ENCODE measurements around the gene BMPR1A. TPM values are rescaled to one million over a fixed set of nuclear protein-coding genes. Genes with fewer than 3 reads are reported as not detected.

Gene BMPR1A
- total RNA-seq, 1 donor = 71.7 TPM

DNA sequence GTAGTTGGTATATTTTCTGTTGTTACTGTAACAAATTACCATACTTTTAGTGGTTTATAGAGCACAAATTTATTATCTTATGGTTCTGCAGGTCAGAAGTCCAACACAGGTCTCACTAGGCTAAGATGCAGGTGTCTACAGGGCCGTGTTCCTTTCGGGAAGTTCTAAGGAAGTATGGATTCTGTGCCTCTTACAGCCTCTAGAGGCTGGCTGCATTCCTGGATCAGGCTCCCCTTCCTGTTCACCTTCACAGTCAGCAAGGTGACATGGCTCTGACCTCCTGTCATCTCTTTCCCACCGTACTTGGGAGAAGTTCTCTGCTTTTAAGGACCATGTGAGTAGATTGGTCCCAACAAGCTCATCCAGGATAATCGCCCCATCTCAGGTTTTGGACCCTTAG is 37.3 kb downstream of the BMPR1A start:
- no peak overlapping the region for H2AFZ ChIP-seq (ENCODE audit: low read length)
- H3K27ac ChIP-seq (ENCODE audit: low read depth, low read length) = no peak overlapping the region
- no peak overlapping the region for H3K4me3 ChIP-seq (ENCODE audit: insufficient read depth, low read length)
- peaks cover 4% of the 10 kb centered on the region for H4K20me1 ChIP-seq (ENCODE audit: insufficient read depth, low read length)
- no peaks in the 10 kb centered on the region for H3K36me3 ChIP-seq (ENCODE audit: insufficient read depth, low read length)
- H3K4me2 ChIP-seq (ENCODE audit: insufficient read depth, low read length) = no peak overlapping the region
- H3K4me1 ChIP-seq (ENCODE audit: insufficient read depth, low read length) = peaks cover 16% of the 10 kb centered on the region
- TF ChIP-seq, protein P1, sequence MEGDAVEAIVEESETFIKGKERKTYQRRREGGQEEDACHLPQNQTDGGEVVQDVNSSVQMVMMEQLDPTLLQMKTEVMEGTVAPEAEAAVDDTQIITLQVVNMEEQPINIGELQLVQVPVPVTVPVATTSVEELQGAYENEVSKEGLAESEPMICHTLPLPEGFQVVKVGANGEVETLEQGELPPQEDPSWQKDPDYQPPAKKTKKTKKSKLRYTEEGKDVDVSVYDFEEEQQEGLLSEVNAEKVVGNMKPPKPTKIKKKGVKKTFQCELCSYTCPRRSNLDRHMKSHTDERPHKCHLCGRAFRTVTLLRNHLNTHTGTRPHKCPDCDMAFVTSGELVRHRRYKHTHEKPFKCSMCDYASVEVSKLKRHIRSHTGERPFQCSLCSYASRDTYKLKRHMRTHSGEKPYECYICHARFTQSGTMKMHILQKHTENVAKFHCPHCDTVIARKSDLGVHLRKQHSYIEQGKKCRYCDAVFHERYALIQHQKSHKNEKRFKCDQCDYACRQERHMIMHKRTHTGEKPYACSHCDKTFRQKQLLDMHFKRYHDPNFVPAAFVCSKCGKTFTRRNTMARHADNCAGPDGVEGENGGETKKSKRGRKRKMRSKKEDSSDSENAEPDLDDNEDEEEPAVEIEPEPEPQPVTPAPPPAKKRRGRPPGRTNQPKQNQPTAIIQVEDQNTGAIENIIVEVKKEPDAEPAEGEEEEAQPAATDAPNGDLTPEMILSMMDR (IDR thresholded peaks at IDR 0.05; ENCODE audit: extremely low read depth, low read depth, low read length) = no peak
- H3K27me3 ChIP-seq (ENCODE audit: insufficient read depth, low read length) = no peaks in the 10 kb centered on the region
- peaks cover 52% of the 10 kb centered on the region for H3K79me2 ChIP-seq (ENCODE audit: insufficient read depth, low read length)
- no peak for DNase-seq (ENCODE audit: insufficient read length, low spot score, missing footprints)
- no peaks in the 10 kb centered on the region for H3K9me3 ChIP-seq (ENCODE audit: low read depth, low read length)

DNA sequence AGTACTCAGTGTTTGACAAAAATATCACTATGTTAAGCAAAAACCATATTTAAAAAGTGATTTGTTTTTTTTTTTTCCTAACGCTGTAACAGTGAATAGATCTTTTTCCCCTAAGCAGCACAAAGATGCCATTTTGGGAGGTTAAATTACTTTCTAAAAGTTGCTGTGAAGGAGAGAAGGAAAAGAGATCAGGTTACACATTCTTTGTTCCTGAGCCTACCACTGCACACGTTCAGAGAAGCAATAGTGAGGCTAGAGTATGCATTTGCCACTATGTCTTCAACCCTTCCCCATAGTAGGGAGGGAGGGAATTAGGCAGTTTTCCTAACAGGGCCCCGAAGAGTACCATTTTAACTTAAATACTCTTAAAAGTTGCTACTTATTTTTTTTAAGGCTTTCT is 38.9 kb downstream of the BMPR1A start:
- DNase-seq (ENCODE audit: insufficient read length, low spot score, missing footprints) = peak; percentile 76
- H2AFZ ChIP-seq (ENCODE audit: low read length) = no peak overlapping the region
- H3K4me2 ChIP-seq (ENCODE audit: insufficient read depth, low read length) = peak overlapping the region; percentile 59
- TF ChIP-seq, protein P1 (IDR thresholded peaks at IDR 0.05; ENCODE audit: extremely low read depth, low read depth, low read length) = no peak
- H3K4me1 ChIP-seq (ENCODE audit: insufficient read depth, low read length) = peaks cover 19% of the 10 kb centered on the region
- peaks cover 7% of the 10 kb centered on the region for H4K20me1 ChIP-seq (ENCODE audit: insufficient read depth, low read length)
- no peak overlapping the region for H3K4me3 ChIP-seq (ENCODE audit: insufficient read depth, low read length)
- no peaks in the 10 kb centered on the region for H3K9me3 ChIP-seq (ENCODE audit: low read depth, low read length)
- H3K27me3 ChIP-seq (ENCODE audit: insufficient read depth, low read length) = no peaks in the 10 kb centered on the region
- H3K36me3 ChIP-seq (ENCODE audit: insufficient read depth, low read length) = no peaks in the 10 kb centered on the region
- peaks cover 58% of the 10 kb centered on the region for H3K79me2 ChIP-seq (ENCODE audit: insufficient read depth, low read length)
- H3K27ac ChIP-seq (ENCODE audit: low read depth, low read length) = peak overlapping the region; percentile 58

DNA sequence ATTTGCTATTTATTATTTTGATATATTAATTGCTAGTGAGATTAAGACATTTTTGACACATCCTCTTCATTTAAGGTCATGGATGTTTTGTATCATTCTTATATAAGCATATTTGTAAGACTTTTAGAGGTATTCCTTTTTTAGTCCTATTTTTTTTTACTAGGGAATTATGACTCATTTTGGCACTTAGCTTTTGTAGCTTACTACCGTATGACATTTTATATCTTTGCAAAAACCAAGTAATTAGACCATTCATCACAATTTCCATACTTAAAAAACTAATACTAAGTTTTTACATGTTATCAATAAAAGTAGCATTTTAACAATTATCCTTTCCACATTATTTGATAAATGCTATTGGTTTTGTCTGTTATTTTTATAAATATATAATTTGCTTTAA is 41.6 kb downstream of the BMPR1A start:
- TF ChIP-seq, protein P1 (IDR thresholded peaks at IDR 0.05; ENCODE audit: extremely low read depth, low read depth, low read length) = no peak
- no peak overlapping the region for H3K4me3 ChIP-seq (ENCODE audit: insufficient read depth, low read length)
- H3K27ac ChIP-seq (ENCODE audit: low read depth, low read length) = no peak overlapping the region
- H2AFZ ChIP-seq (ENCODE audit: low read length) = no peak overlapping the region
- peaks cover 25% of the 10 kb centered on the region for H3K4me1 ChIP-seq (ENCODE audit: insufficient read depth, low read length)
- peaks cover 7% of the 10 kb centered on the region for H4K20me1 ChIP-seq (ENCODE audit: insufficient read depth, low read length)
- peaks cover 70% of the 10 kb centered on the region for H3K79me2 ChIP-seq (ENCODE audit: insufficient read depth, low read length)
- peak; percentile 18 for DNase-seq (ENCODE audit: insufficient read length, low spot score, missing footprints)
- no peaks in the 10 kb centered on the region for H3K9me3 ChIP-seq (ENCODE audit: low read depth, low read length)
- no peaks in the 10 kb centered on the region for H3K36me3 ChIP-seq (ENCODE audit: insufficient read depth, low read length)
- no peaks in the 10 kb centered on the region for H3K27me3 ChIP-seq (ENCODE audit: insufficient read depth, low read length)
- peak overlapping the region; percentile 71 for H3K4me2 ChIP-seq (ENCODE audit: insufficient read depth, low read length)

DNA sequence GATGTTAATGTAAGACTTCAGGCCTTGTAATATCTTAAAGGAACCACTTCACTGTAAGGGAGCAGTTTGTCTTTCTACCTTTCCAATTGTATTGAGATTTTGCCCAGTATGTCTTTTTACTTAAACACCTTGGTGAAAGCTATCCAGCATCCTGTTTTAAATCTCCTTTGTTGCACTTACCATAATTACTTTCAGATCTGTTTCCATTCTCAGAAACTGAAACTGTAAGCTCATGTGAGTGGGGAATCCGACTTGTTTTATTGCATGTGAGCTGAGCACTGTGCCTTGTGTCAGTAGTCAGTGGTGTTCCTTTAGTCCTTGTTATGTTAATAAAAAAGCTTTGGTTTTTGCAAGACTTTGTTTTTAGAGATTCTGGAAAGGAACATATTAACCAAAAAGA is 42.2 kb downstream of the BMPR1A start:
- peaks cover 65% of the 10 kb centered on the region for H3K79me2 ChIP-seq (ENCODE audit: insufficient read depth, low read length)
- peaks cover 7% of the 10 kb centered on the region for H4K20me1 ChIP-seq (ENCODE audit: insufficient read depth, low read length)
- peak overlapping the region; percentile 71 for H3K4me2 ChIP-seq (ENCODE audit: insufficient read depth, low read length)
- no peaks in the 10 kb centered on the region for H3K36me3 ChIP-seq (ENCODE audit: insufficient read depth, low read length)
- peak overlapping the region; percentile 38 for H3K27ac ChIP-seq (ENCODE audit: low read depth, low read length)
- DNase-seq (ENCODE audit: insufficient read length, low spot score, missing footprints) = no peak
- H3K9me3 ChIP-seq (ENCODE audit: low read depth, low read length) = no peaks in the 10 kb centered on the region
- peaks cover 25% of the 10 kb centered on the region for H3K4me1 ChIP-seq (ENCODE audit: insufficient read depth, low read length)
- H2AFZ ChIP-seq (ENCODE audit: low read length) = peak overlapping the region; percentile 39
- TF ChIP-seq, protein P1 (IDR thresholded peaks at IDR 0.05; ENCODE audit: extremely low read depth, low read depth, low read length) = no peak
- H3K4me3 ChIP-seq (ENCODE audit: insufficient read depth, low read length) = peak overlapping the region; percentile 33
- no peaks in the 10 kb centered on the region for H3K27me3 ChIP-seq (ENCODE audit: insufficient read depth, low read length)
